LNCAP (cell line): Measurements from ENCODE around the gene KLHL36.

Experiments
- TF ChIP-seq, protein P1 (sequence below): fragments of 450-650 bp; IDR thresholded peaks from 2 replicates; pipeline ENCODE4 v1.5.1; 2017; ENCODE audit warnings: mild to moderate bottlenecking

KLHL36 gene

DNA sequence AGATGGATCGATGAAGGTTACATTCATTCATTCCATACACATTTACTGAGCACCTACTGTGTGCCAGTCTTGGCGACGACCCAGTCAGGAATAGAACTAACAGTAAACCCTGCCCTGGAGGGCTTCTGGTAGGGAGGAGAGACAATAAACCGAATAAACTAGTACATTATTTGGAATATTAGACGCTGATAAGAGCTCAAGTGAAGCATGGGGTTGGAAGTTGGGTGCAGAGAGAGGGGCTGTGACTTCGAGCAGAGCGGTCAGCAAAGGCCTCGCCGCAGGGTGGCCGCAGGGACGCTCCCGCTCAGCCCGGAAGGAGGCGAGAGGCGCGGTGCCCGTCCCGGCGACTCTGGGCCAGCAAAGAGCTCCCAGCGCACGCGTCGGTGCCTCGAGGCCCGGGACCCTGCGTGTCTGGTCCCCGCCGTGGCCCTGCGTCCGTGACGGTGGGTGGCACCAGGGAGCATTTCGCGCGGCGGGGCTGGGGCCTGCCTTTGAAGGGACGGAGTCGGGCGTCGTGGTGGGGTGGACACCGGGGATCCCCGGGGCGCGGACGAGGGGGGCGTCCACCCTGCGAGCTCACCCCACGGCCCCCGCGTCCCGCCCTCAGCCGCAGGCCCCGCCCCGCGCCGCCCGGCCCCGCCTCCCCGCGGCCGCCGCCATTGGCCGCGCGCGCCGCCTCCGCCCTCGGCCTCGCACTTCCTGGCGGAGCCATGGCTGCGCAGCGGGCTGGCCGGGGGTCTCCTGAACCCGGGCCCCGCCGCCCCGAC is at the start of gene KLHL36:
Gene KLHL36 (plus strand): TSS at position 684 of the 767 bp plus-strand sequence. CDS start 2,357 bp downstream, outside the sequence.
- TF ChIP-seq, protein P1, sequence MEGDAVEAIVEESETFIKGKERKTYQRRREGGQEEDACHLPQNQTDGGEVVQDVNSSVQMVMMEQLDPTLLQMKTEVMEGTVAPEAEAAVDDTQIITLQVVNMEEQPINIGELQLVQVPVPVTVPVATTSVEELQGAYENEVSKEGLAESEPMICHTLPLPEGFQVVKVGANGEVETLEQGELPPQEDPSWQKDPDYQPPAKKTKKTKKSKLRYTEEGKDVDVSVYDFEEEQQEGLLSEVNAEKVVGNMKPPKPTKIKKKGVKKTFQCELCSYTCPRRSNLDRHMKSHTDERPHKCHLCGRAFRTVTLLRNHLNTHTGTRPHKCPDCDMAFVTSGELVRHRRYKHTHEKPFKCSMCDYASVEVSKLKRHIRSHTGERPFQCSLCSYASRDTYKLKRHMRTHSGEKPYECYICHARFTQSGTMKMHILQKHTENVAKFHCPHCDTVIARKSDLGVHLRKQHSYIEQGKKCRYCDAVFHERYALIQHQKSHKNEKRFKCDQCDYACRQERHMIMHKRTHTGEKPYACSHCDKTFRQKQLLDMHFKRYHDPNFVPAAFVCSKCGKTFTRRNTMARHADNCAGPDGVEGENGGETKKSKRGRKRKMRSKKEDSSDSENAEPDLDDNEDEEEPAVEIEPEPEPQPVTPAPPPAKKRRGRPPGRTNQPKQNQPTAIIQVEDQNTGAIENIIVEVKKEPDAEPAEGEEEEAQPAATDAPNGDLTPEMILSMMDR = no peak

DNA sequence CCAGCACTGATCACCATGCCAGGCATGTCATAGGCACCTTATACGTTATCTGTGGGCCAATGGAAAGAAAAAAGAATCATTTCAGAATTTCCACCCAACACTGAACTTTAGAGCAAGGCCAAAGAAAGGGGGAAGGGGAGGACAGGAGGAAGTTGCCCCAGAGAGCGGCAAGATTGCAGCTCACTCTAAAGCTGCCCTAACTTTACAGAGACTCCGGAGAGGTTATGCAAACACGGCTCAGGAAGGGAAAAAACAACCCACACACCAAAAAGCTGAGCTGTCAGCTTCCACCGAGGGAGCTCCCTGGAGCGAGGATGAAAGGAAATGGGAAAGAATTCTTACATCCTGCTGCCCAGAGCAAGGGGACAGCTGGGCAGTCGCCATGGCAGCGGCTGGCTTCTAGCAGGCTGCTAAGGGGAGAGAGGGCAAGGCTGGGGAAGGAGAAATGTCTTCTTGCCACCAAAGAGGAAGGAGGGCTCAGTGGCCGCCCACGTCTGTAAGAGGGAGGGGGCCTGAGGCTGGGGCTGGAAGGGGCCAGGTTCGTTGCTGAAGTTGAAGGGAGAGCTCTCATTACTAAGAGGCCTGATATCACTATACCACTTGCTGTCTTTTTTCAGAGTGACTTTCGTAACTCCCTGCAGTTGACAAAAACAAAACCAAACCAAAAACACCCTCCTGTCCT is 48.6 kb upstream of the KLHL36 start:
- TF ChIP-seq, protein P1 = no peak

DNA sequence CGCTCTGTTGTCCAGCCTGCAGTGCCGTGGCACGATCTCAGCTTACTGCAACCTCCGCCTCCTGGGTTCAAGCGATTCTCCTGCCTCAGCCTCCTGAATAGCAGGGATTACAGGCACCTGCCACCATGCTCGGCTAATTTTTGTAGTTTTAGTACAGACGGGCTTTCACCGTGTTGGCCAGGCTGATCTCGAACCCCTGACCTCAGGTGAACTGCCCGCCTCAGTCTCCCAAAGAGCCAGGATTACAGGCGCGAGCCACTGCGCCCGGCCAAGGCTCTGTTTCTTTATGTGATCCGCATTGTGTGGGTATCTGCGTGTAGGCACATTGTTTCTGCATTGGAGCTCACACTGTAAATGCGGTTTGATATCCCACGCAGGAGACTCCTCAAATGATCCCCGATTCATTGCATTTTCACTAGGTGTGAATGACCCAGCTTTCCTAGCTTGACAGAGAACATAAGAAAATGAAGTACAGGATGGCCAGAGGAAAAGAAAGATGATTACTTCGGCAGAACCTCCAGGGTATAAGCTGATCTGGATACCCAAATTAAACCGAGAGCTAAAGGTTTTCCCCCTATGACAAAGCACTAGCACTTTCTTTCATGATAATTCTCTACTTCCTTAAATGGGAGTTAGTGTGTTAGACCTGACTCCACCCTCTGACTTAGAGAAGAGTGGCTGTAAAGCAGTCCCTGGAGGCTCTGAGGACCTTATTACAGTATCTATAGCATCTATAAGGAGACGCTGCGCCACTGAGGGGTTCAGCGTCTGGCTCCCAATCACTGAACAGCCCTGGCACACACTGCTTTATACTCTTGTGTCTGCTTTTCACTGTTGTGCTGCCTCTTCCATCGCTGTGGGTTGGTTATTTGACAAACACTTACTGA is 47.7 kb upstream of the KLHL36 start:
- TF ChIP-seq, protein P1 = no peak

DNA sequence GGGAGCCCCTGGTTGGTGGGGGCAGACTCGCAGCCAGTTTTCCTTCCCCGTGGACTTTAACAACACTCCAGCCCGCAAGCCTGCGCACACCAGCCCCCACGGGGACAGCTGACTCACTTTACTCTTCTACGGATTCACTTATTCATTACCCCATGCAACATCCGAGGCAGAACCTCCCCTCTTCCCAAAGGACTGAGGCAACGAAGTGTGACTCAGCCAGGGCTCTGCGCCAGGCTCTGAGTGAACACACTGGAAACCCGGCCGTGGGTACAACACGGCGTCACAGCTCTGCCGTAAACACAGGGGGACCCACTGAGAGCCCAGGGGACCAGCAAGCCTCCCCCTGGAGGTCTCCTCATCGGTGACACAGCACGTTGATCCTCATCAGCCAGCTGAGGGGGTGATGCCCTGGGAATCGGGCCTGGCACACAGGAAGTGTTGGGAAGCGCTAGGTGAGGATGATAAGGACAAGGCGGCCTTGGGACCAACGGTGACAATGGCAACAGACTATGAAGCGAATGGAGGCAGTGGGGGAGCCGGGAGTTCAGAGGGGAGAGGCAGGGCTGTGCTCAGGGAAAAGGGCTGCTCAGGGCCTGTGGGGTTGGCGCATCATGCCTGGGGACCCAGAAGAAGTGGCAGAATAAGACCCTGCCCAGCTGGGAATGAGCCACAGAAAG is 45.0 kb upstream of the KLHL36 start:
- TF ChIP-seq, protein P1 = no peak

DNA sequence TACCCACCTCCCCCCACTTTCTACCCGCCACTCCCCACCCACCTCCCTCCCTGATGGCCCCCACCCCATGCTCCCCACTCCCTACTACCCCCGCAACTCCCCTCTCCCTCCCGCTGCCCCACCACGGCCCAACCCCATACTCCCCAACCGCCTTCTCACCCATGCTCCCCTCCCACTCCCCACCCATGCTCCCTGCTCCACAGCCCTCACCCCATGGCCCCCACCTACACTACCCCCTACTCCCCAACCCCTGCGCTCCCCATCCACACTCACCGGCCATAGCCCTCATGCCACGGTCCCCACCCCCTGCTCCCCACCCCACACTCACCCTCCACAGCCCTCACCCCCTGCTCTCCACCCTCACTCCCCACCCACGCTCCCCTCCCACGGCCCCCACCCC is 44.4 kb upstream of the KLHL36 start:
- TF ChIP-seq, protein P1 = no peak

DNA sequence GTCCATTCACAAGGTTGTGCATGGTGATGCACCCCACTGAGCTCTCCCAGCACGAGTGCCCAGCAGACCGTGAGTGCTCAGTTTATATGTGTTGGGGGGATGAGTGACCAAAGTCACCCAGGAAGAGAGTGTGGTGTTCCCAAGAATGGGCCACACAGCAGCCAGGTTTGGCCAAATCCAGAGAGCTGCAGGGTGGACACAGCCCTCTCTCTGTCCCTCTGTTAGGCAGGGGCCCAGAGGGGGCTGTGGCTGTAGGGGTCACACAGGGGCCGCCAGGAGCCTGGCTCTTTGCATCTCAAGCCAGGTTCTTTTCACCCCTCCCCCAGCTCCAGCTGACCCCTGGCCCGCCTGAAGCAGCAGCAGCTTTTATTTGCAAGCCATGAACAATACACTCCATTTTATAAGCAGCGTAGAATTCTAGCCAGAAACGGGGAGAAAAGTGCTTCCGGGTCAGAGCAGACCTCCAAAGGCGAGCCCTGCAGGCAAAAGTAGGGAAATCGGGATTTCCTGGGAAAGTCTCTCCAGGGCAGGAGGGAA is 43.8 kb upstream of the KLHL36 start:
- TF ChIP-seq, protein P1 = no peak
